ENCODE results near the gene SIRPA.

Gene SIRPA

DNA sequence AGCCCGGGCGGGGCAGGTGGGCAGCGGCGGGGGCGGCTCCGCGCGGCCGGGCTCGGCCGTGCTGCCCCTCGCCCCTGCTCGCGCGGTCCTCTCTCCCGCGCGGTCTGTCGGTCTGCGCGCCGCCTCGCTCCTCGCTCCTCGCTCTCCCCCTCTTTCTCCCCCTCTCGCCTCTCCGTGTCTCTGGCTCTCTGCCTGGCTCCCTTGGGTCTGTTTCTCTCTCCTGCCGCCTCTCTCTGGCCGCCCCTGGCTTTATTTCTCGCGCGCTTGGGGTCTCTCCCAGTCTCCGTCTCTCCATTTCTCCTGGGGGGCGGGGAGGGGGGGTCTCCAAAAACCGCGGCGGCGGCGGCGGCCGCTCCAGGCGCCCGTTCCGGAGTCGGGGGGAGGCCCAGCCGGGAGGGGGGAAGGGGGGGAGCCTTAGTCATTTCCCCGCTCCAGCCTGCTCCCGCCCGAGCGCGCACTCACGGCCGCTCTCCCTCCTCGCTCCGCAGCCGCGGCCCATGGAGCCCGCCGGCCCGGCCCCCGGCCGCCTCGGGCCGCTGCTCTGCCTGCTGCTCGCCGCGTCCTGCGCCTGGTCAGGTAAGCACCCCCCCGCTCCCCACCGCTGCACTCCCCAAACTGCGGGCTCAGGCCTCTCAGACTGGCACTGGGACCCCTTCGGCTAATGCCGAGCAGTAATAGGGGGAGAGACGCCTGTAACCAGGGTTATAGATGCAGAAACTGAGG, at the start of gene SIRPA:
Gene SIRPA (plus strand): TSS at position 457 of the 723 bp plus-strand sequence. CDS start 41 bp downstream, at position 498.
- H3K9me2 ChIP-seq (replicated peaks; ENCODE audit: control insufficient read depth, low read length), result no peaks in the 10 kb centered on the region
- 0 out of 2 replicates have a peak, but pooled peaks cover 3% of the 10 kb centered on the region for H4K20me1 ChIP-seq (ENCODE audit: control insufficient read depth, insufficient read depth, low read depth, low read length)
- H3F3A ChIP-seq (ENCODE audit: control insufficient read depth, insufficient read depth), result no peaks in the 10 kb centered on the region
- no peaks in the 10 kb centered on the region for H3K79me2 ChIP-seq (ENCODE audit: control insufficient read depth, low read length)
- no peak within 1 kb of the TSS for H3K4me3 ChIP-seq (ENCODE audit: low read length)
- TF ChIP-seq, protein P1, sequence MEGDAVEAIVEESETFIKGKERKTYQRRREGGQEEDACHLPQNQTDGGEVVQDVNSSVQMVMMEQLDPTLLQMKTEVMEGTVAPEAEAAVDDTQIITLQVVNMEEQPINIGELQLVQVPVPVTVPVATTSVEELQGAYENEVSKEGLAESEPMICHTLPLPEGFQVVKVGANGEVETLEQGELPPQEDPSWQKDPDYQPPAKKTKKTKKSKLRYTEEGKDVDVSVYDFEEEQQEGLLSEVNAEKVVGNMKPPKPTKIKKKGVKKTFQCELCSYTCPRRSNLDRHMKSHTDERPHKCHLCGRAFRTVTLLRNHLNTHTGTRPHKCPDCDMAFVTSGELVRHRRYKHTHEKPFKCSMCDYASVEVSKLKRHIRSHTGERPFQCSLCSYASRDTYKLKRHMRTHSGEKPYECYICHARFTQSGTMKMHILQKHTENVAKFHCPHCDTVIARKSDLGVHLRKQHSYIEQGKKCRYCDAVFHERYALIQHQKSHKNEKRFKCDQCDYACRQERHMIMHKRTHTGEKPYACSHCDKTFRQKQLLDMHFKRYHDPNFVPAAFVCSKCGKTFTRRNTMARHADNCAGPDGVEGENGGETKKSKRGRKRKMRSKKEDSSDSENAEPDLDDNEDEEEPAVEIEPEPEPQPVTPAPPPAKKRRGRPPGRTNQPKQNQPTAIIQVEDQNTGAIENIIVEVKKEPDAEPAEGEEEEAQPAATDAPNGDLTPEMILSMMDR (IDR thresholded peaks at IDR 0.05; ENCODE audit: low read depth, low read length, poor library complexity, severe bottlenecking), result no peak
- peak; percentile 94; the same call in 1 of the 2 replicates for TF ChIP-seq EZH2phosphoT487 (IDR thresholded peaks at IDR 0.05; ENCODE audit: borderline replicate concordance, low read length)
- H3K4me2 ChIP-seq (ENCODE audit: low read length), result no peak within 1 kb of the TSS
- no peaks in the 10 kb centered on the region for H3K36me3 ChIP-seq (ENCODE audit: control insufficient read depth, low read length)
- H3K27ac ChIP-seq (ENCODE audit: low read depth, low read length), result no peak within 1 kb of the TSS
- peaks cover 64% of the 10 kb centered on the region for H3K27me3 ChIP-seq (ENCODE audit: control insufficient read depth, low read length)
- H3K4me1 ChIP-seq (ENCODE audit: control insufficient read depth, low read length), result peaks cover 11% of the 10 kb centered on the region
- no peaks in the 10 kb centered on the region for H3K9me3 ChIP-seq (ENCODE audit: control insufficient read depth, insufficient read depth, low read length)

DNA sequence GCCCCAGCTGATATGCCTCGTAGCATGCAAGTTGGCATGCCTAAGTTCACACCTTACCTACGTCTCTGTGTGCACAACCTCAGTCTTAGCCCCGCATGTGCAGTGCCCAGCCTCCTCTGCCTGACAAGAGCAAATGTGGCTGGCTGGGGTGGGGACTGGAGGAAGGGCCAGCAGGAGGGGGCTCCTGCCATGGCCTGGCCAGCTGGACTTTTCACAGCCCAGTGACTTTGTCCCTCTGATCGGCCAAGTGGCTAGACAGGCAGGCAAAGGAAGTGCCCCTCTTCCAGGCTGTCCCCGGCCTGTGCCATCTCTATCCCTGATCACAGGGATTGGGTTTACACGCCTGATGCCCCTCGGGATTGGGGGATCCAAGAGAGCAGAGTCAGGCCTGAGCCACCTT, 49.5 kb upstream of the SIRPA start:
- Histone ChIP-seq H3K4me1 (ENCODE audit: control insufficient read depth, low read length) (peaks cover 12% of the 10 kb centered on the region), H3K4me3 (ENCODE audit: low read length) (no peak overlapping the region), H3K27me3 (ENCODE audit: control insufficient read depth, low read length) (peaks cover 79% of the 10 kb centered on the region), H3K36me3 (ENCODE audit: control insufficient read depth, low read length) (no peaks in the 10 kb centered on the region), H3F3A (ENCODE audit: control insufficient read depth, insufficient read depth) (peaks cover 10% of the 10 kb centered on the region), H3K9me2 (replicated peaks; ENCODE audit: control insufficient read depth, low read length) (no peaks in the 10 kb centered on the region), H3K79me2 (ENCODE audit: control insufficient read depth, low read length) (no peaks in the 10 kb centered on the region), H3K9me3 (ENCODE audit: control insufficient read depth, insufficient read depth, low read length) (no peaks in the 10 kb centered on the region), H3K27ac (ENCODE audit: low read depth, low read length) (no peak overlapping the region), H4K20me1 (ENCODE audit: control insufficient read depth, insufficient read depth, low read depth, low read length) (peaks cover 13% of the 10 kb centered on the region), H3K4me2 (ENCODE audit: low read length) (no peak overlapping the region)
- TF ChIP-seq EZH2phosphoT487 (IDR thresholded peaks at IDR 0.05; ENCODE audit: borderline replicate concordance, low read length), result no peak
- TF ChIP-seq, protein P1 (IDR thresholded peaks at IDR 0.05; ENCODE audit: low read depth, low read length, poor library complexity, severe bottlenecking), result no peak

- no peaks in the 10 kb centered on the region for H3K79me2 ChIP-seq (ENCODE audit: control insufficient read depth, low read length)
- no peak overlapping the region for H3K4me2 ChIP-seq (ENCODE audit: low read length)
- peaks cover 17% of the 10 kb centered on the region for H4K20me1 ChIP-seq (ENCODE audit: control insufficient read depth, insufficient read depth, low read depth, low read length)
These were observed 48.9 kb upstream of the SIRPA start for GRCh38 chr20:1846341-1846740.

More at GRCh38 chr20:1846341-1846740, 48.9 kb upstream of the SIRPA start:
- no peak overlapping the region for H3K27ac ChIP-seq (ENCODE audit: low read depth, low read length)
- no peak overlapping the region for H3K4me3 ChIP-seq (ENCODE audit: low read length)
- no peaks in the 10 kb centered on the region for H3K9me2 ChIP-seq (replicated peaks; ENCODE audit: control insufficient read depth, low read length)
- peaks cover 77% of the 10 kb centered on the region for H3K27me3 ChIP-seq (ENCODE audit: control insufficient read depth, low read length)
- H3K9me3 ChIP-seq (ENCODE audit: control insufficient read depth, insufficient read depth, low read length), result no peaks in the 10 kb centered on the region
- H3K4me1 ChIP-seq (ENCODE audit: control insufficient read depth, low read length), result peaks cover 18% of the 10 kb centered on the region
- no peaks in the 10 kb centered on the region for H3K36me3 ChIP-seq (ENCODE audit: control insufficient read depth, low read length)
- H3F3A ChIP-seq (ENCODE audit: control insufficient read depth, insufficient read depth), result peaks cover 16% of the 10 kb centered on the region
- TF ChIP-seq, protein P1 (IDR thresholded peaks at IDR 0.05; ENCODE audit: low read depth, low read length, poor library complexity, severe bottlenecking), result no peak
- TF ChIP-seq EZH2phosphoT487 (IDR thresholded peaks at IDR 0.05; ENCODE audit: borderline replicate concordance, low read length), result no peak
